Keratinocyte (primary cell): ENCODE data around the gene CANT1. TPM values are rescaled to one million over a fixed set of nuclear protein-coding genes. Genes with fewer than 3 reads are reported as not detected.

Experiments
- DNase-seq: peaks from one replicate; pipeline ENCODE4 v3.0.0-alpha.2; 2011; ENCODE audit warnings: low read depth, missing footprints, low spot score
- FAIRE-seq: peaks from 2 replicates; lab custom pipeline; 2011; peaks lifted over from hg19 to GRCh38; lab: Jason Lieb, UNC
- H2AFZ ChIP-seq: 2 replicates; pipeline ENCODE4 v1.6.0; 2012; ENCODE audit warnings: low read length, control low read depth, inconsistent platforms; ENCODE audit not compliant: control insufficient read depth
- H3K27ac ChIP-seq: 2 replicates; pipeline ENCODE4 v1.5.1; 2011; ENCODE audit warnings: low read length; ENCODE audit not compliant: control insufficient read depth, insufficient read depth
- H3K27me3 ChIP-seq: 3 replicates; pipeline ENCODE4 v1.6.0; 2011; ENCODE audit warnings: low read length; ENCODE audit not compliant: control insufficient read depth, insufficient read depth; ENCODE audit errors: extremely low read depth
- H3K36me3 ChIP-seq, 2 experiments: 2 replicates in 1 of 2; 3 replicates in 1 of 2; pipeline ENCODE4 v1.5.1; 2011; ENCODE audit warnings: low read length in 2 of 2, mild to moderate bottlenecking in 1 of 2; ENCODE audit not compliant: control insufficient read depth in 2 of 2, insufficient read depth in 2 of 2; ENCODE audit errors: extremely low read depth in 1 of 2
- H3K4me1 ChIP-seq: 3 replicates; pipeline ENCODE4 v1.5.1; 2011; ENCODE audit warnings: low read length; ENCODE audit not compliant: control insufficient read depth, insufficient read depth; ENCODE audit errors: extremely low read depth
- H3K4me2 ChIP-seq: 3 replicates; pipeline ENCODE4 v1.6.0; 2011; ENCODE audit warnings: low read depth, low read length; ENCODE audit not compliant: control insufficient read depth, insufficient read depth; ENCODE audit errors: extremely low read depth
- H3K4me3 ChIP-seq, 3 experiments: fragments of 200-600 bp in 1 of 3; sonication (generic) in 1 of 3; 2 replicates in 2 of 3; 3 replicates in 1 of 3; pipeline ENCODE4 v1.5.1; 2011 to 2016; ENCODE audit warnings: low read length in 3 of 3, mild to moderate bottlenecking in 3 of 3, control low read depth in 2 of 3, inconsistent platforms in 1 of 3, low read depth in 1 of 3, mixed read lengths in 1 of 3, mixed run types in 1 of 3, moderate library complexity in 1 of 3; ENCODE audit not compliant: control insufficient read depth in 2 of 3, insufficient read depth in 2 of 3; ENCODE audit errors: extremely low read depth in 1 of 3
- H3K79me2 ChIP-seq: 2 replicates; pipeline ENCODE4 v1.6.0; 2012; ENCODE audit warnings: low read length; ENCODE audit not compliant: control insufficient read depth, insufficient read depth
- H3K9ac ChIP-seq: 3 replicates; pipeline ENCODE4 v1.6.0; 2011; ENCODE audit warnings: low read length; ENCODE audit not compliant: control insufficient read depth, insufficient read depth; ENCODE audit errors: extremely low read depth
- H3K9me1 ChIP-seq: 3 replicates; pipeline ENCODE4 v1.6.0; 2011; ENCODE audit warnings: low read length; ENCODE audit not compliant: control insufficient read depth, insufficient read depth; ENCODE audit errors: extremely low read depth
- H3K9me3 ChIP-seq: 2 replicates; pipeline ENCODE4 v1.5.1; 2012; ENCODE audit warnings: low read depth, low read length; ENCODE audit not compliant: control insufficient read depth
- H4K20me1 ChIP-seq: 3 replicates; pipeline ENCODE4 v1.6.0; 2011; ENCODE audit warnings: low read length; ENCODE audit not compliant: control insufficient read depth, insufficient read depth; ENCODE audit errors: extremely low read depth
- CTCF ChIP-seq, 3 experiments: IDR thresholded peaks in 1 of 3; conservative IDR thresholded peaks in 1 of 3; optimal IDR thresholded peaks in 1 of 3; 2 replicates in 2 of 3; 3 replicates in 1 of 3; pipeline versions ENCODE3 to v1.5.1; 2011; ENCODE audit warnings: low read length in 3 of 3, mild to moderate bottlenecking in 3 of 3, moderate library complexity in 2 of 3, control low read depth in 1 of 3, inconsistent platforms in 1 of 3; ENCODE audit not compliant: insufficient read depth in 2 of 3; ENCODE audit errors: extremely low read depth in 1 of 3
- EZH2 ChIP-seq: IDR thresholded peaks from one replicate; pipeline ENCODE4 v1.6.1; 2012; ENCODE audit warnings: inconsistent platforms, mild to moderate bottlenecking, low read length, moderate library complexity
- dilution Hi-C: fragments of 300-500 bp; cut with MboI; formaldehyde crosslinking; loops from one replicate; pipeline ENCODE4 v1.7.0; 2020; ENCODE audit warnings: low sequenced_read_pairs; ENCODE audit not compliant: extremely low pct_ligation_motif_present
- polyA plus RNA-seq, 5 experiments: library from polyadenylated mRNA; depleted of rRNA in 3 of 5; stranded (reverse) in 3 of 5; stranded (forward) in 1 of 5; unstranded in 1 of 5; fragments of >200 nt; gene quantifications; 1 replicate in 1 of 5; 2 replicates in 3 of 5; 3 replicates in 1 of 5; pipeline versions ENCODE4 v1.2.1 to v1.2.3, GENCODE V29; 2011 to 2012; ENCODE audit warnings: missing spikeins in 2 of 5, low read depth in 1 of 5, low replicate concordance in 1 of 5

CANT1 gene
- polyA plus RNA-seq, 1 donor (not counting 4 experiments of a cell fraction or from before 2014, with no cell fraction given): 53.2 TPM

DNA sequence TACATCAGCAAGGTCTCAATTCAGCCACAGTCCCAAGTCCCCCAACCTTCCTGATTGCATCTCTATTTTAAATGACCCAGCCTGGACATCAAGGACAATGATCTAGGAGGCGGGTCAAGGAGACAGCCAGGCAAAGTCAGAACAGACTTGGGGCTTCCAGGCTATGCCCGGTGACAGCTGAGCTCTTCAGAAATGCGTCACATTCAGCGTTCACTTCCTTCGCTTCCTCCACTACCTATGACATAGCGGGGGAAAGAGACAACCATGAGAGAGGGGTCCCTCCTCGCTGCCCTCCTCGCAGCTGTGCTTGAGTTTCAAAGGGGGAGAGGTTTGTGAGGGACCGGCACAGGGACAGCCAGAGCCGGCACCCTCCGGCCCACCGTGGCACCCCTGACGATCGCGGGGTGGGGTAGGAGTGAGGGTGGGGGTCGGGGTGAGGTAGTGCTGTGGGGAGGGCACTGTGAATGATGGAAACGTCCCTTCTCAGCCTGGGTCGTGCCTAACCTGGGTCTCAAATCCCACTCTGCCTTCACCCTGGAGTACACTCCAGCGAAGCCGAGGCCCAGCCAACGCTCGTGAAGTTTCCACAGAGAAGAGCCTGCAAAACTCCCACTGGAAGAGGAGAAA is 17.5 kb downstream of the CANT1 start:
- dilution Hi-C loops: no loop called here
- Histone ChIP-seq H3K4me1 (peaks cover 14% of the 10 kb centered on the region), H3K27ac (no peak overlapping the region), H3K27me3 (no peaks in the 10 kb centered on the region), H3K4me3 (no peak overlapping the region), H3K79me2 (peaks cover 46% of the 10 kb centered on the region), H3K9me1 (no peaks in the 10 kb centered on the region), H3K9me3 (no peaks in the 10 kb centered on the region), H3K4me2 (no peak overlapping the region), H4K20me1 (peaks cover 4% of the 10 kb centered on the region), H3K9ac (no peak overlapping the region), H3K36me3 (peaks cover 34 to 54% of the 10 kb centered on the region in 2 experiments), H2AFZ (no peak overlapping the region)
- DNase-seq: no peak
- no peak for TF ChIP-seq EZH2
- no peak for TF ChIP-seq CTCF (optimal IDR thresholded peaks at IDR 0.05 in 1 of 3, IDR thresholded peaks at IDR 0.05 in 1 of 3, conservative IDR thresholded peaks at IDR 0.05 in 1 of 3; ENCODE audit: extremely low read depth in 1 of 3, insufficient read depth in 2 of 3, low read length in 3 of 3)
- no peak for FAIRE-seq

- Histone ChIP-seq H3K4me2 (no peak overlapping the region), H3K4me3 (no peak overlapping the region), H3K9me3 (no peaks in the 10 kb centered on the region), H2AFZ (no peak overlapping the region), H4K20me1 (peaks cover 4% of the 10 kb centered on the region), H3K79me2 (peaks cover 38% of the 10 kb centered on the region), H3K9ac (no peak overlapping the region), H3K4me1 (peaks cover 22% of the 10 kb centered on the region), H3K36me3 (peaks cover 31 to 46% of the 10 kb centered on the region in 2 experiments), H3K27me3 (no peaks in the 10 kb centered on the region), H3K9me1 (no peaks in the 10 kb centered on the region), H3K27ac (no peak overlapping the region)
- DNase-seq (no peak), FAIRE-seq (no peak)
- TF ChIP-seq EZH2 (no peak), CTCF (optimal IDR thresholded peaks at IDR 0.05 in 1 of 3, IDR thresholded peaks at IDR 0.05 in 1 of 3, conservative IDR thresholded peaks at IDR 0.05 in 1 of 3; ENCODE audit: extremely low read depth in 1 of 3, insufficient read depth in 2 of 3, low read length in 3 of 3) (no peak)
- dilution Hi-C loops: no loop called here
Observed at GRCh38 chr17:78991017-78991738, 18.4 kb downstream of the CANT1 start.
